ENCODE data around the gene PGAP2.

- TF ChIP-seq POLR2A (IDR thresholded peaks at IDR 0.05; ENCODE audit: low read depth, low read length) (no peak), POLR2AphosphoS5 (IDR thresholded peaks at IDR 0.05; ENCODE audit: low read depth, low read length) (no peak), SPI1 (IDR thresholded peaks at IDR 0.05; ENCODE audit: low read depth, low read length) (no peak), TAF1 (IDR thresholded peaks at IDR 0.05; ENCODE audit: low read depth, low read length) (no peak)
Observed at GRCh38 chr11:3796002-3796311, 12.4 kb upstream of the PGAP2 start.
